Stimulated activated naive CD4-positive, alpha-beta T cell (primary cell): Measurements from ENCODE around the gene NPR3.

Experiments
- DNase-seq, 6 experiments: peaks; one replicate each; lab custom pipeline; 2025; lab: John Stamatoyannopoulos, UW

NPR3 gene

GRCh38 chr5:32805971-32806638 is 95.0 kb downstream of the NPR3 start:
- no peak for DNase-seq

DNA sequence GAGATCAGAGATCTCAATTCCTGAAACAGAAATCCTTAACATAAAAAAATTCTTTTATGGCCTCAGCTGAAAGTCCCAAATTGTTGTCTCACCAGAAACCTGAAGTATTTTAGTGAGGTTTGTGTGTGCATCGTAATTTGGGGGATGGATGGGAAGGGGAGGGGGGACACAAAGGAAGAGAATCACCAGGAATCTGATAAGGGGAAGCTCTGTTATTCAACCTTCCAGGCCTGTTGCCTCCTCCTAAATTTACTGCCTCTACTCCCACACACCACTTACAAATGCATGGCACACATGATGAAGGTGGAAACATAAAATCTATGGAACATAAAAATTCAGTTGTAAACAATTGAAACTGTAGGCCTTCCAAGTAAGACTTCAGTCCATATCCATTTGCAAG is 97.7 kb downstream of the NPR3 start:
- no peak for DNase-seq

DNA sequence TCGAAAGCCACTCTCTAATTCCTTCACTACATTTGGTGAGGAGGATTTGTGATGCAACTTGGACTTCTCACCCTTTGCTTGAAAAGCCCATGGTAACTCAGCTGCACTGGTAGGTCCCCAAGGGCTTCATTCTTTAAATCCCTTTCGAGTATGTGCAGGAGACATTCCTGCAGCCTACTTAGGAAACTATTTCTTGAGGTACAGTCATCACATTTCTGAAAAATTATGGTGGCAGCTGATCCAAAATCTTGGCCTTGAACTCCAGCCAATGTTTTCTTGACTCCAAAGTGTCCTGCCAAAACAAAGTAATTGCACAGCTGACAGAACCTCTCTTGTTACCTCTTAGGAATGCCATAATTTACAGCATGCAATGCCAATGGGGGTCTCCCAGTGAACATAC is 99.7 kb downstream of the NPR3 start:
- DNase-seq, result no peak

DNA sequence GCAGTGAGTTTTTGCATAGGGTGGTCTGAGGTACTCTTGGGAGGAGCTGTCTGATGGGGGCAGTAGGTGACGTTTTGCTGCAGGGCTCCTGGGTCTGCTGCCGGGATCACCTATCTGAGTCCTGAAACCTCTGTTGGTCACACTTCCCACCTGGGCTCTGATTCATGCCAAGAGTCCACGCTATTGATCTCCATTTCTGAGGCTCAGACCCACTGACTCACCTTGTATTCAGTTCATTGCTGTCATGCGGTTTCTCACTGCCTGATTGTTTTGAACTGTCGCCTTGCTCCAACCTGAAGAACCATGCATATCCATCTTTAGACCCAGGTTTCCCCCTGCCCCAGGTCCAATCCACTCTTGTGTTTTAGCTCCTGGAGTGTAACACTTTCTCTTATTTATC is 101.3 kb downstream of the NPR3 start:
- DNase-seq, result no peak

DNA sequence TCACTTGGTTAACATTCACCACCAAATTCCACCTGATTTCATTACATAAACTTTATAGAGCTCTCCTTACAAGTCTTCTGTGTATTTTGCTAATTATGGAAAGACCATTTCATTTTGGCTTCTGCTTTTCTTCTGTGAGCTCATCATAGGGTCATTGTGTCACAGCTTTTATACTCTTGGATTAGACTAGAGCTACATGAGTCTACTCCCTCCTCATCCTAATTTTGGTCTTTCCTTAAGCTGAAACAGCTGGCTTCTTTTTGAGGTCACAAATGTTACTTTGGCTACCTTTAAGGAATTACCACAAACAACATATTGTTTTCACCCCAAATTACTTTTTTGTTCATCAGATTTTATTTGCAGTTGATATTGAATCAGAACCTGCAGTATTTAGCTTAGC is 103.0 kb downstream of the NPR3 start:
- no peak for DNase-seq

GRCh38 chr5:32814620-32815019 is 103.5 kb downstream of the NPR3 start:
- no peak for DNase-seq

- no peak for DNase-seq
Observed at GRCh38 chr5:32827981-32828380, 116.9 kb downstream of the NPR3 start.

DNA sequence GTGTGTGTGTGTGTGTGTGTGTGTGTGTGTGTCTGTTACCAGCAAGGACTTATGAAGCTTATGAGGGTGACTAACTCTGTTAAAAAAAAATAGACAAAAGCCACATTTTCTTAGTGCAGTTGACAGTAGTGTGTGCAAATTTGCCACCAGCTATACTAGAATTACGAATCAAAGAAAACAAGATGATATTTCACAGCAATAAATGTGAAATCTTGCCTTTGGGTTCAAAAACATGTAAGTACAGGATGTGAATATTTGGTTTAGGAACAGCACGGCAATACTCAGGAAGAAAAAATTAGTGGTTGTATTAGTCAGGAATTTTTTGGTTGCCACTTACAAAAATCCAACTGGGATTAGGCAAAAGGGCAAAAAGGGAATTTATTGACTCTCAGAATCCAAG is 117.4 kb downstream of the NPR3 start:
- no peak for DNase-seq

- no peak for DNase-seq
Observed at GRCh38 chr5:32831624-32832023, 120.5 kb downstream of the NPR3 start.

DNA sequence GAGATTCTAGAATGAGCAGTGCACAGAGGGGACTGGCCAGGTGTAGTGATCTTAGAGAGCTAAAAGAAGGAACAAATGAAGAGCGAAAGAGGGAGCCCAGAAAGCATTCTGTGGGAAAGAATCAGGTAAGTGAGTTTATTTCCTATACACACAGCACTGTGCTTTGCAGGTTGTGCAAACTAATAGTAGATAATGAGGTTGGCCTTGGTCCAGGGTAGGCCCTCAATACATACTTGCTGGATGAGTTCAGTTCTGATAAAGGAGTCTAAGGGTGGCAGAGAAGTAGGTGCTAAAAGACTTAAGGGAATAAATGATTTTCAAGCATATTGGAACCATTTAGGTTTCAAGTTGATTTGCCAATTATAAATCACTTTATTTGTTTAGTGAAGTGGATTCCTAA is 122.0 kb downstream of the NPR3 start:
- no peak for DNase-seq

DNA sequence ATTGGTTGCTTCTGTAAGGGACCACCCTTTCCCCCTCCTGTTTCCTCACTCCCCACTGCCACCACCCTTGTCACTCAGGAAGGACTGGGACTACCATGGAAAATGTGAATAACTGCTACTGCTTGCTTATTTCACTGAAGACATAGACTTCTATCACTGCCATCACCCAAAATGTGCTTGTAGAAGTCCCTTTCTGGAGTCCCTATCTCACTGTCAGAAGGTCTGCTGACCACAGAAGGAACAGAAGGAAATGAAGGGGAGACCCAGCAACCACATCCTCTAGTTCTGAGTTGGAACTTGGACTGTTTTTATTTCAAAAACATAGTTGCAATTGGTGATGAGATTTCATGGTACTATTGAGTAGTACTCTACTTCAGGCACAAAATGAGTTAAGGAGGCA is 122.5 kb downstream of the NPR3 start:
- DNase-seq, result peak in 1 of 6 experiments; percentile 2

DNA sequence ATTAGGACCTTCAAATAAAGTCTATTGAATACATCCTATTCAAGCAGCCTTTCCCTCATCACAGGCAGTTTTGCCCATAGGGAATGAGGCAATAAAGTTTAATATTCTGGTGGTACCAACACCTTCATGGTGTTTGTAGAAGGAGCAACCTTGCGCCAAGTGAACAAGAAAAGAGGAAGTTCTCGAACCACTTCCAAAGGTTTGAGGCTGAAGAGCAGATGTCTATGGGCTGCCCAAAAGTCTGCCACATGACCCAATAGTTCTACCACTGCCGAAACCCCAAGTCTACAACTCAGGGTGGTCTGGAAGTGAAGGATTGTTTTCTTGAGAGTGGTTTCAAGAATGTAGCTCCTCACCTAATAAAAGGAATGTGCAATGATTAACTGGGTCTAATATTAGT is 123.1 kb downstream of the NPR3 start:
- no peak for DNase-seq

DNA sequence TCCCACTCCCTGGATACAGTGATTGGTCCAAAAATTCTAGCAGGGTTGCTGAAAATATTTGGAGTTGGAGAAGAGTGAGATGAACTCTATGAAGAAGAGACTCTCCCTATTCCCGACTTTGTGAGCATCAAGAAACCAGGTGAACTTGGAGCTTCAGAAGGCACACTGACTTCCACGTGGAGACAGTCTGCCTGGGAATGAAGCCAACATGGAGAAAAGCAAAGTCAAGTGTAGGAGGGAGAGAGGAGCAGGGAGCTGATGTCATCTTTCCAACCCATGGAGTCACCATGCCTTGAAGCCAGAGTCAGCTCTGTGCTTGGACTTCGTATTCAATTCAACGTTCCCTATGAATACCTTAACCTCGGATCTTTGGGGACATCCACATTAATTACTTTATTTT is 125.1 kb downstream of the NPR3 start:
- DNase-seq, result no peak

DNA sequence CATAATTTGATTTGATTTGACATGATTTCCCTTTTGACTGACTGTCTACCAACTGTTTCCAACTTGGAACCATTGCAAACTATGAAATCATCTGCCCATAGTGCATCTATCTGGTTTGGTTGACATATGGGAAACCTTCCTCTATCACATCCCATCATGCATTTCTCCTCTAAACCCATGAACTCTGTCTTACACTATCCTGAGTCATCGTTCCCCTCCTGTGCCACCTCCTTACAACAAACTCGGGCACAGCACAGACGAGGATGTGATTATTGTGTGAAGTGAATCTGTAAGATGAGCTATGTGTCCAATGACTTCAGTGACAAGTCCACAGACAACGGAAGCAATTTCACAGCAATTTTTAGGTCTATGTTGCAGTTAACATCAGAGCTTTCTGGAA is 126.1 kb downstream of the NPR3 start:
- DNase-seq, result no peak

DNA sequence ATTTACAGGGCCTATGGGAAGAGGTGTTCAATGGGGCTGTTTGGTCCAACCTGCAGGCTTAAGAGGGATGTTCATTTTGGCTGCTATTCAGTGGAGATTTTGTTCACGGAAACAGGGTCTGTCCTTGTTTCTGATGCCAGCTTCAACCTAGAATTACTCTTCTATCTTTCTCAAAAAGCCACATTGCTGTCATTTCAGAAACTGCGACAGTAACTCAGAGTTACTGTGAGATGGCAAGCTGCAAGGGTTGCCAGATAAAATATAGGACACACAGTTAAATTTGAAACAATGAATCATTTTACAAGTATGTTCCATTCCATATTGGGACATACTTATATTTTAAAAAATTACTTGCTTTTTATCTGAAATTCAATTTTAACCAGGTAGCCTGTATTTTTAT is 128.0 kb downstream of the NPR3 start:
- DNase-seq, result no peak

GRCh38 chr5:32840606-32841005 is 129.5 kb downstream of the NPR3 start:
- DNase-seq, result no peak
